ENCODE data around the gene ANKRD44. TPM values are rescaled to one million over a fixed set of nuclear protein-coding genes. Genes with fewer than 3 reads are reported as not detected.

ANKRD44 gene
- total RNA-seq, 1 donor from 2014 or later, result 4.0 TPM

DNA sequence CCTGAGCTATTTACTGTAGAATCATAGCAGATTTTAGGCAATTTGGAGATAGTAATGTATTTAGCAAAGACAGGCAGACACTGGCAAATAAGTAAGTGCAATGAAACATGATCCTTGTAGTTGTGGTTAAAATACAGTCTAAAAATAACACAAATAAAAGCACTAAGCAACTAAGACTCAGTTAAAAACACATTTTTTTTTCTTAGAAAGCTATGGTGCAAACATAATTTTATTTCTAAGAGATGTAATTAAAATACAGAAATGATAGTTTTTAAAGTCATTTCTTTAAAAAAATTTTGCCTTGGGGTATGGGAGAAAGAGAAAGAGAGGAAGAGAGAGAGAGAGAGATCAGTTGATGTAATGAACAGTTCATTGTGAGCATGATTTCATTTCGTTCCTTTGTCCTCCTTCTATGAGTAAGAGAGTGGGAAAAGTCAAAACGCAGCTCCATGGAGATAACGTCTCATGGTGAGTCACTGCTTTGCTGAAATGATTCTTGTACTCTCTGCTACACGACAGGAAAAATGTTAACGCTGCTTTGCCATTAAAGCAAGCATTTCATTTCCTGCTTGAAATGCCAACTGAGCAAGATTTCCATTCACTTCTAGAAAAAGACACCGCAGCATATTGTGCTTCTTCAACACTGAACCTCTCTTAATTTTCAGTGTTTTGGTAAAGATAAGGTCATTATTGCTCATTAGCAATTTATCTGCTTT lies 322.8 kb downstream of the ANKRD44 start:
- H3K4me1 Mint-ChIP-seq (ENCODE audit: low read depth), result peaks cover 15% of the 10 kb centered on the region
- TF ChIP-seq, protein P1, sequence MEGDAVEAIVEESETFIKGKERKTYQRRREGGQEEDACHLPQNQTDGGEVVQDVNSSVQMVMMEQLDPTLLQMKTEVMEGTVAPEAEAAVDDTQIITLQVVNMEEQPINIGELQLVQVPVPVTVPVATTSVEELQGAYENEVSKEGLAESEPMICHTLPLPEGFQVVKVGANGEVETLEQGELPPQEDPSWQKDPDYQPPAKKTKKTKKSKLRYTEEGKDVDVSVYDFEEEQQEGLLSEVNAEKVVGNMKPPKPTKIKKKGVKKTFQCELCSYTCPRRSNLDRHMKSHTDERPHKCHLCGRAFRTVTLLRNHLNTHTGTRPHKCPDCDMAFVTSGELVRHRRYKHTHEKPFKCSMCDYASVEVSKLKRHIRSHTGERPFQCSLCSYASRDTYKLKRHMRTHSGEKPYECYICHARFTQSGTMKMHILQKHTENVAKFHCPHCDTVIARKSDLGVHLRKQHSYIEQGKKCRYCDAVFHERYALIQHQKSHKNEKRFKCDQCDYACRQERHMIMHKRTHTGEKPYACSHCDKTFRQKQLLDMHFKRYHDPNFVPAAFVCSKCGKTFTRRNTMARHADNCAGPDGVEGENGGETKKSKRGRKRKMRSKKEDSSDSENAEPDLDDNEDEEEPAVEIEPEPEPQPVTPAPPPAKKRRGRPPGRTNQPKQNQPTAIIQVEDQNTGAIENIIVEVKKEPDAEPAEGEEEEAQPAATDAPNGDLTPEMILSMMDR (IDR thresholded peaks at IDR 0.05; ENCODE audit: unreplicated experiment), result no peak
- H3K27me3 Mint-ChIP-seq, result no peaks in the 10 kb centered on the region
- no peak for DNase-seq (ENCODE audit: low spot score, unreplicated experiment)
- peak overlapping the region; percentile 85 for H3K27ac Mint-ChIP-seq
- H3K4me3 Mint-ChIP-seq (ENCODE audit: low read depth), result no peak overlapping the region
- no peaks in the 10 kb centered on the region for H3K9me3 Mint-ChIP-seq (ENCODE audit: low read depth)
- H3K36me3 Mint-ChIP-seq (ENCODE audit: insufficient read depth), result no peaks in the 10 kb centered on the region

DNA sequence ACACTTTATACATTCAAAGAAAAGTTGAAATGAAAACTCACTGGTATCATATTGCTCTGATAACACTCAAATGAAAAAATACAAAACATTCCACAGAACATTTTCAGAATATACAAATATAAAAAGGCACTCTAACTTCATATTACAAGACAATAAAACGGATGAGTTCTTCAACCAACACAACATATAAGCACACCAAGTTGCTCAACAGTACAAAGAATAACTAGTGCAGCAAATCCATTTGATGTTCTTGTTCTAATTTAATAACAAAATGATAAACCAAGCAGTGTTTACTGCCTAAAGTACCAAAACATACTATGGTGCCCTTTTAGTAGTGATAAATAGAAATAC lies 323.3 kb downstream of the ANKRD44 start:
- no peak overlapping the region for H3K4me3 Mint-ChIP-seq (ENCODE audit: low read depth)
- H3K9me3 Mint-ChIP-seq (ENCODE audit: low read depth), result no peaks in the 10 kb centered on the region
- H3K36me3 Mint-ChIP-seq (ENCODE audit: insufficient read depth), result no peaks in the 10 kb centered on the region
- H3K4me1 Mint-ChIP-seq (ENCODE audit: low read depth), result peaks cover 15% of the 10 kb centered on the region
- no peak overlapping the region for H3K27ac Mint-ChIP-seq
- TF ChIP-seq, protein P1 (IDR thresholded peaks at IDR 0.05; ENCODE audit: unreplicated experiment), result no peak
- no peak for DNase-seq (ENCODE audit: low spot score, unreplicated experiment)
- H3K27me3 Mint-ChIP-seq, result no peaks in the 10 kb centered on the region

DNA sequence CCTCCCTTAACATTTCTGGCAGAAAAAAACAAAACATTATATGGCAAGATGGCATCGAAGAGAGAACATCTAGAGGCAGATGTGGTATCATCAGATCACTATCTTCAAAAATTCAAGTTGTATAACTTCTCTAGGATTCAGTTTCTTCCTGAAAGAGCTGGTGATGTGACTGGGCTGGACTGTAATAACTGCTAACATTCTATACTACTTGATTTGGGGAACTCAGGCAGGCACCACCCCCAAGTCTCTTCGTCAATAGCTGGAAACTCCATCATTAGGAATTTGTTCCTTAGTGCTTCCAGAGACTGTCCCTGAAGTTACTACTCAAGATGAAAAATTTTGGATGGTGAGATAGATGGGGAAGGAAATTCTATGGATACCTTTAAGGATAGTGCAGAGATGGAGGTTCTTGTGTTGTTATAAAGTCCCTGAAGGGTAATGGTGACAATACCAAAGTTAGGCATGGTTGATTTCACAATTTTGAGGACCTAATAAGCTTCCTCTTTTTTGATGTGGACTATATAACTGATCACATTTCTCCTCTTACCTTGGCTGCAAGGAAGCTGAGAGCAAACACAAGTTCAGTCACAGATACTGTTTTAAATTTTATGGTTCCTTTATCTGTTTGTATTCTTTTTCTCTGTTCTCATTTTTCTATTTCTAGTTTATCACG lies 324.9 kb downstream of the ANKRD44 start:
- H3K4me1 Mint-ChIP-seq (ENCODE audit: low read depth), result peaks cover 19% of the 10 kb centered on the region
- no peak for DNase-seq (ENCODE audit: low spot score, unreplicated experiment)
- no peak overlapping the region for H3K27ac Mint-ChIP-seq
- H3K4me3 Mint-ChIP-seq (ENCODE audit: low read depth), result no peak overlapping the region
- H3K27me3 Mint-ChIP-seq, result no peaks in the 10 kb centered on the region
- no peaks in the 10 kb centered on the region for H3K9me3 Mint-ChIP-seq (ENCODE audit: low read depth)
- TF ChIP-seq, protein P1 (IDR thresholded peaks at IDR 0.05; ENCODE audit: unreplicated experiment), result no peak
- no peaks in the 10 kb centered on the region for H3K36me3 Mint-ChIP-seq (ENCODE audit: insufficient read depth)

DNA sequence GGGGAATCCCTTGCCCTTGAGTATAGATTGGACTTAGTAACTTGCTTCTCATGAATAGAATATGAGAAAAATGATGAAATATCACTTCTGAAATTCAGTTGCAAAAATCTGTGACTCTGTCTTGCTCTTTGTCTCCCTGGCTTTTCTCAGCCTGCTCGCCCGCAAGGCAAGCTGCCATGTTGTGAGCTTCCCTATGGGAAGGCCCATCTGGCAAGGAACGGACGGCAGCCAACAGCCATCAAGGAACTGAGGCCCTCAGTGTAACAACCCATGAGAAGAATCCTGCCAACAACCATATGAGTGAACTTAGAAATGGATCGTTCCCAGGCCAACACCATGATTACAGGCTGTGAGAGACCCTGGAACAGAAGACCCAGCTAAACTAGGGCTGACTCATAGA lies 325.7 kb downstream of the ANKRD44 start:
- DNase-seq (ENCODE audit: low spot score, unreplicated experiment), result no peak
- Mint-ChIP-seq H3K4me3 (ENCODE audit: low read depth) (no peak overlapping the region), H3K27me3 (no peaks in the 10 kb centered on the region), H3K9me3 (ENCODE audit: low read depth) (no peaks in the 10 kb centered on the region), H3K4me1 (ENCODE audit: low read depth) (peaks cover 21% of the 10 kb centered on the region), H3K27ac (no peak overlapping the region), H3K36me3 (ENCODE audit: insufficient read depth) (no peaks in the 10 kb centered on the region)
- TF ChIP-seq, protein P1 (IDR thresholded peaks at IDR 0.05; ENCODE audit: unreplicated experiment), result no peak

DNA sequence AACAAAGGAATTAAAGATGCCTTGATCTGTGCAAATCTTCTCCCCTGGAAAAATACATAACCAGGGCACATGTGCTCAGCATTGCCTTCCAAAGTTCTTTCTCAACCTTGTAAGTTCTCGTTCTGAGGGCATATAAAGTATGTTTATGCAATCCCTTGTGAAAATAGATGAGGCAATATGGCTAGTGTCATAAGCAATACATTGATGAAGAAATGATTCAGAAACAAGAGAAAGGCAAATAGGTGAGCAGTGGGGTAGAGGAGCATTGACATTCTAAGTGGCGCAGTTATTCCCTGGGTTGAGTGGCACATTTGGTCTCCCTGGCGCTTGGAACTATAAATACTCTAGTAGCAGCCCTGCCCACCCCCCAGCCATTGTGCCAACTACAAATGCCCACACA lies 326.6 kb downstream of the ANKRD44 start:
- Mint-ChIP-seq H3K27ac (no peak overlapping the region), H3K4me3 (ENCODE audit: low read depth) (no peak overlapping the region), H3K4me1 (ENCODE audit: low read depth) (peaks cover 21% of the 10 kb centered on the region), H3K9me3 (ENCODE audit: low read depth) (no peaks in the 10 kb centered on the region), H3K27me3 (no peaks in the 10 kb centered on the region), H3K36me3 (ENCODE audit: insufficient read depth) (no peaks in the 10 kb centered on the region)
- DNase-seq (ENCODE audit: low spot score, unreplicated experiment), result no peak
- TF ChIP-seq, protein P1 (IDR thresholded peaks at IDR 0.05; ENCODE audit: unreplicated experiment), result no peak
